KOPT-K1 (cell line): ENCODE measurements around the gene MGST3.

Source experiments
- H3K27ac ChIP-seq: fragments of 200-600 bp; sonication (generic); 2 replicates; pipeline ENCODE4 v1.5.1; 2016; ENCODE audit warnings: antibody characterized with exemption, mild to moderate bottlenecking, low read depth, low read length; ENCODE audit not compliant: poor library complexity, severe bottlenecking
- H3K36me3 ChIP-seq: fragments of 200-600 bp; sonication (generic); 2 replicates; pipeline ENCODE4 v1.5.1; 2017; ENCODE audit warnings: antibody characterized with exemption, mild to moderate bottlenecking, low read length, moderate library complexity; ENCODE audit not compliant: insufficient read depth
- H3K9me3 ChIP-seq: fragments of 200-600 bp; sonication (generic); 2 replicates; pipeline ENCODE4 v1.5.1; 2017; ENCODE audit warnings: antibody characterized with exemption, low read length, mild to moderate bottlenecking; ENCODE audit not compliant: insufficient read depth, poor library complexity, severe bottlenecking

Gene MGST3

GRCh38 chr1:165616054-165616612, 14.9 kb upstream of the MGST3 start:
- Histone ChIP-seq H3K27ac (no peak overlapping the region), H3K36me3 (no peaks in the 10 kb centered on the region), H3K9me3 (peaks cover 28% of the 10 kb centered on the region)

DNA sequence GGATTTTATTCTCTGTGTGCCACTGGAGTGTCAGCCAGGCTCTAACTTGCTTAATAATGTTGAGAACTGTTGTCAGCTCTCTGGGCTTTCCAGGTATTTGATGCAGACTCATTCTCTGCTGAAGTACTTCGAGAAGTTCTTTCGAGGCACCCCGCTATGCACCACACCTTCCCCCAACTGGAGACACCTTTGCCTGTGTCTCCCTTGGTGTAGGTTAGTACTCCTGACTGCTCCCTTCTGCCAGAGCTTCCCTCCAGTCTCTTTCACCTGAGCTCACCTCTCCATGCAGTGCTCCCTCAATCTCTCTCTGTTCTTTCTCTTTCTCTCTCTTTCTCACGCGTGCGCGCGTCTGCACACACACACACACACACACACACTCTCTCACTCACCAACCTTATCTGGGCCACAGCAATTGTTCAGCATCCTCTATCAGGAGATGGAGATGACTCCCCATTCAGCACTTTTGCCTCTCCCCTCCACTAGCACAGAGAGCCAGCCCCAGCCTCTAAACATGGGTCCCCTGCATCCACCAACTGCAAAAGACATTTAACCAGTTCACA, 14.0 kb upstream of the MGST3 start:
- peaks cover 28% of the 10 kb centered on the region for H3K9me3 ChIP-seq
- H3K36me3 ChIP-seq, result no peaks in the 10 kb centered on the region
- H3K27ac ChIP-seq, result no peak overlapping the region

DNA sequence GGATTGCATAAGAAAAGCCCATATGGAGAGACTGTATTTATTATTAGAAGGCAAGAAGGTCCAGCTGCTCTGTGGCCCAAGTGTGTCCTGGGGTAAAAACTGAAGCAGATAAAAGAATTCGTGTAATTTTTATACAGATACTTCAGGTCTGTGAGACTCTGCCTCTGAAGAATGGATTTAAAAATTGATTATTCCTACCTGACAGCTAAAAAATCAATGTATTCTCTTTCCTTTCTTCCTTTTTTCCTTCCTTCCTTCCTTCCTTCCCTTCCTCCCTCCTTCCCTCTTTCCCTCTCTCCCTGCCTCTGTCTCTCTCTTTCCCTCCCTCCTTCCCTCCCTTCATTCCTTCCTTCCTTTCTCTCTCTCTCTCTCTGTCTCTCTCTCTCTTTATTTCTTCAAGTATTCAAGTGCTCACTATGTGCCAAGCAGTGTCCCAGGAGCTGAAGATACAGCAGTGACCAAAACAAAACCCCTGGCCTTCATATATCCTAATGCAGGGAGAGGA, 11.3 kb upstream of the MGST3 start:
- H3K36me3 ChIP-seq, result no peaks in the 10 kb centered on the region
- no peak overlapping the region for H3K27ac ChIP-seq
- peaks cover 10% of the 10 kb centered on the region for H3K9me3 ChIP-seq

GRCh38 chr1:165623624-165624023, 7.4 kb upstream of the MGST3 start:
- Histone ChIP-seq H3K27ac (no peak overlapping the region), H3K36me3 (no peaks in the 10 kb centered on the region), H3K9me3 (no peaks in the 10 kb centered on the region)

- H3K36me3 ChIP-seq, result no peaks in the 10 kb centered on the region
- no peak overlapping the region for H3K27ac ChIP-seq
- H3K9me3 ChIP-seq, result no peaks in the 10 kb centered on the region
Observed at GRCh38 chr1:165624441-165624840, 6.6 kb upstream of the MGST3 start.

DNA sequence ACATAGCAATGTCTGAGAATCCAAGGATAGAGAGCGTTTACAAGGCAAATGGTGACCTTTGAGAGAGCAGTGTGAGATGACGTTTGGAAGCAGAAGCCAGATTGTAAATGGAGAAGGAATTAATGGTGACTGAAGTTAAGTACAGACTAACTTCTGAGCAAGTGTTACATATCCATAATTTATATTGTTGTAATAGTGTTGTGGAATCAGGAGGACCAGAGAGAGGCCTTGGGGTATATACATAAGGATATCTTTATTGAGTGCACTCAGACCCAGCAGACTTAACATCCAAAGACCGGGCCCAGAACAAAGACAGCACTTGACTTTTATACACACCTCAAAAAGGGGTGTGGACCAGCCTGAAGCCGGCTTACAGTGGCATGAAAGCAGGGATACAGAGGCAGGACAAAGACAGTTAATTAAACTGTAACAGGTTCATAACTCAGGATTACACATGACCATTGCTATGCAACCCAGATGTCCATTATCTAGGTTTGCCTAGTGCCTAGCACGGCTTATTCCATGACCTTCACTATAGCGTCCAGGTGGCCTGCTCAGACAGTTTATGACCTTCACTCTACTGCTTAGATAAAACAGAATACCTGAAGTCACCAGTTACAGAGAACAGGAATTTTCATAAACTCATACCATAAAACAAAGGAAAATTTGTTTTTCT, 2.7 kb upstream of the MGST3 start:
- H3K27ac ChIP-seq, result no peak overlapping the region
- H3K36me3 ChIP-seq, result no peaks in the 10 kb centered on the region
- H3K9me3 ChIP-seq, result no peaks in the 10 kb centered on the region

DNA sequence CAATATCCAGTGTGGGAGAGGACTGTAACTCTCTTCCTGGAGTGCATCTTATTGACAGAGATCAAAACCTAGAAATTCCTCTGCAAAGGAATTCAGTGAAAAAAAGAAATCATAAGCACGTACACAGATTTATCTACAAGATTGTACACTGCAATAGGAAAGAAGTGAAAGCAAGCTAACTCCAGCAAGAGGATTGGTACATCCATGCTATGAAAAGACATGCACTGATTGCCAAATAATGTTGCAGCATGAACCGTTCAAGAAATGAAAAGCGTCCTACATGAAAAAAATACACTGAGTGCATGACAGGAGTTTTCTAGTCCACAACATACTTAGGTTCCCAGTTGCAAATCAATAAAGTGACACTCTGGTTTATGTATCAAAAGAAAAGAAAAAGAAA, 1.9 kb upstream of the MGST3 start:
- H3K27ac ChIP-seq, result no peak overlapping the region
- H3K9me3 ChIP-seq, result no peaks in the 10 kb centered on the region
- H3K36me3 ChIP-seq, result no peaks in the 10 kb centered on the region

DNA sequence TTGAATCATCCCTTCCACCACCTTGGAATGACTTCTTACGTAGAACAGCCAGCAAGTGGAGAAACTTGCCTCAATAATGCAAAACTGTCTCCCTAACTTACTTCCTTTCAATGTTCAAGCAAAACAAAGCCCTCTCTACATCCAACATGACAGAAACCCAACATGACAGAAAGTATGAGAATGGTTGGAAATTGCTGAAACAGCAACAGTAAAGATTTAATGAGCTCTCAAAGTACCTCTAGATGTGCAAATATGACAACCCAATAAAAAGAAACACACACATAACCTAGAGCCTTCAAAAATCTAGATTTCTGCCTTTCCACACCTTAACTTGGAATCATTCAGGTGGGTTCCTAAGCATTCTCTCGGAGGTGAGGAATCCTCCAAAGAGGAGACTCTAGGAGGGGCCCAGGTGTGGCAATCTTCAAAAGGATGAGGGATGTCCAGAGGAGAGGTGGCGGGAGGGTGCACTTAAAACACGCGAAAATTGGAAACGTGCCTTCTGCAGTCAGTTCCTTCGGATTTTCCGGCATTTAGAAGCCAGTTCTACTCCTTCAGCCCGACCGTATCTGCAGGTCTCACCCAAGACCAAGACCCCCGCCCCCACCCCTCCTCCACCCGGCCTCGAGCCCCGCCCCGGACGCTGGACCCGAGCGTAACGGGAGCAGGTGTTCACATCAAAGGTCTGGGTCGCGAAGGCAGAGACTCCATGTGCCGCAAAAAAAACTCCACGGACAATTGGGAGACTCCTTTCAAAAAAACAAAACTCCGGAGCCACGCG, 996 bp upstream of the MGST3 start:
- Histone ChIP-seq H3K36me3 (no peaks in the 10 kb centered on the region), H3K9me3 (no peaks in the 10 kb centered on the region), H3K27ac (peak overlapping the region; percentile 74)

- Histone ChIP-seq H3K36me3 (no peaks in the 10 kb centered on the region), H3K9me3 (no peaks in the 10 kb centered on the region), H3K27ac (peak overlapping the region; percentile 74)
Observed at GRCh38 chr1:165631342-165632151, 513 bp downstream of the MGST3 start.

DNA sequence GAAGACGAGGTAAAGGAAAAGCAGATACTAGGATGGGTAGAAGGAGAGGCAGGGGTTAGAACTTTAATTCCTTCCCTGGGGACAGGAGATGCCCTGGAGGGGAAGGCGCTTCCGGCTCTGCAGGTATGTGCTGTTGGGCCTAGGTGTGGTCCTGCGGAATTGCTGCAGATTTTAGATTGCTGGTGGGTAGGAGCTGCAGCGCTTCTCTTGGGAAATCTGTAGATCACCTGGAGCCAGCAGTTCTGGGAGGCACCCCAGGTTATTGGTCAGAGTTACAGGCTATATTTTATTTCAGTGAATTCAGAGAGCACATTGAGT, 1.1 kb downstream of the MGST3 start:
- Histone ChIP-seq H3K36me3 (no peaks in the 10 kb centered on the region), H3K27ac (no peak overlapping the region), H3K9me3 (no peaks in the 10 kb centered on the region)

DNA sequence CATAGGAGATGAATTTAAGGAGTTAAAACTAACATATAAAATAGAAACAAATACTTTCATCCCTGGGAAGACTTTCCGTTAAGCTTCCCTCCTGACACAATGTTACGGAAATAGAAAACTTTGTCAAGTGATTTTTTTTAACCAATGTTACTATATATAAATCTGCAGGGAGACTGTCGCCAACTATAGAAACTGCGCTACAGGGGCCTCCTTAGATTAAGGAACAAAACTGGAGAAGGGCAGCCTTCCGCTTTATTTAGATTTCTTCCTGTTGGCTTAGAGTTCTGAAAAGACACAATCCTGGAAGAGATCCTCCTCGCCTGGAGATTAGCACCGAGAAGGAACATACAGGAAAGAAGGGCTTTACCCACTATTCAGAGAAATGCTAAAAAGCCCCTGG, 1.5 kb downstream of the MGST3 start:
- Histone ChIP-seq H3K9me3 (no peaks in the 10 kb centered on the region), H3K27ac (no peak overlapping the region), H3K36me3 (no peaks in the 10 kb centered on the region)

- no peaks in the 10 kb centered on the region for H3K36me3 ChIP-seq
Observed at GRCh38 chr1:165633614-165634013, 2.6 kb downstream of the MGST3 start.

DNA sequence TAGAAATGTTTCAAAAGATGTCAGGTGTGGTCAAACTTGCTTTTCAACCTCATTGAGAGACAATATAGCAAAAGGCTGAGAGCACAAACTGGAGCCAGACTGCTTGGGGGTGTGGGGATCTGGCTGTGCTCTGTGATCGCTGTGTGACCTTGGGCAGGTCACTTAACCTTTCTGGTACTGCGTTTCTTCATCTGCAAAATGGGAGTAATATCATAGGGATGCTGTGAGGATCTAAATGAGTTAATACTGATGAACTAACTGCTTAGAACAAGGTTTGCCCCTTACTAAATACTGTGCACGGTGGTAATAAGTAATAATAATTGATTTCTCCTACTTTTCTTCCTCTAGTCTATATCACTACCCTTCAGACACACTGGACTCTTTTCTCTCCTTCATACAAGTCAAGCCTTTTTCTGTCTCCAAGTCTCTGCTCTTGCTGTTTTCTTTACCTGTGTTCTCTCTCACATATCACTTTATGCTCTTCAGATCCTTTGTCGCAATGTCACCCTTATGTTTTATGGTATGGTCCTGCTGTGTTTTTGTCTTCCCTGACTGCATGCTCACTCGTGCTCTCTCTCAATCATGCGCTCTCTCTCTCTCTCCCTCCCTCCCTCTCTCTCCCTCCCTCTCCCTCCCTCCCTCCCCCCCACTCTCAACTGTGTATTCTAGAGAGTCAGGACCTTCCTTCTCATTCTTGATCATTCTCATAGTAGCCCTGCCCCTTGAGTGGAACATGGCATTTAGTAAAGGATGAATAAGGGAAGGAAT, 3.3 kb downstream of the MGST3 start:
- Histone ChIP-seq H3K9me3 (no peaks in the 10 kb centered on the region), H3K36me3 (no peaks in the 10 kb centered on the region), H3K27ac (no peak overlapping the region)

More at GRCh38 chr1:165633614-165634013, 2.6 kb downstream of the MGST3 start:
- H3K9me3 ChIP-seq, result no peaks in the 10 kb centered on the region
- no peak overlapping the region for H3K27ac ChIP-seq

DNA sequence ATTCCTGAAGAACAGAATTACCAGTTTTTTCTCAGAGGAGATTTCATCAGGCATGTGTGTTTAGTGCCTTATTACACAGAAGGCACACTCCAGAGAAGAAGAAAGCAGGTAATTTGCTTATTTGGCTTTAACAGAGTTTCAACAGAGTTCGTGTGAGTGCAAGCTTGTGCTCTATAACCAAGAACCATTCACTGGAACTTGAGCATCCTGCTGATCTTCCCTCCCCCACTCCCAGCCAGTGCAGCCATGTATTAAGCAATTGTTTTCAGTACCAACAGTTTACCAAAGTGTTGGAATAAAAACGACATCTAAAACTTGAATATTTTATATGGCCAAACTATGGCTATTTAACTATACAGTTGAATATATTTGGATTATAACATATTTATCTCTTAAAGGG, 4.3 kb downstream of the MGST3 start:
- Histone ChIP-seq H3K9me3 (no peaks in the 10 kb centered on the region), H3K36me3 (no peaks in the 10 kb centered on the region), H3K27ac (no peak overlapping the region)
